Measurements from ENCODE around the gene LMNTD2.

LMNTD2 gene

GRCh38 chr11:516400-516799 lies 44.1 kb downstream of the LMNTD2 start:
- peaks cover 0 to 9% (median 3%) of the 10 kb centered on the region in 4 donors for H3K4me1 ChIP-seq
- TF ChIP-seq, protein P1, sequence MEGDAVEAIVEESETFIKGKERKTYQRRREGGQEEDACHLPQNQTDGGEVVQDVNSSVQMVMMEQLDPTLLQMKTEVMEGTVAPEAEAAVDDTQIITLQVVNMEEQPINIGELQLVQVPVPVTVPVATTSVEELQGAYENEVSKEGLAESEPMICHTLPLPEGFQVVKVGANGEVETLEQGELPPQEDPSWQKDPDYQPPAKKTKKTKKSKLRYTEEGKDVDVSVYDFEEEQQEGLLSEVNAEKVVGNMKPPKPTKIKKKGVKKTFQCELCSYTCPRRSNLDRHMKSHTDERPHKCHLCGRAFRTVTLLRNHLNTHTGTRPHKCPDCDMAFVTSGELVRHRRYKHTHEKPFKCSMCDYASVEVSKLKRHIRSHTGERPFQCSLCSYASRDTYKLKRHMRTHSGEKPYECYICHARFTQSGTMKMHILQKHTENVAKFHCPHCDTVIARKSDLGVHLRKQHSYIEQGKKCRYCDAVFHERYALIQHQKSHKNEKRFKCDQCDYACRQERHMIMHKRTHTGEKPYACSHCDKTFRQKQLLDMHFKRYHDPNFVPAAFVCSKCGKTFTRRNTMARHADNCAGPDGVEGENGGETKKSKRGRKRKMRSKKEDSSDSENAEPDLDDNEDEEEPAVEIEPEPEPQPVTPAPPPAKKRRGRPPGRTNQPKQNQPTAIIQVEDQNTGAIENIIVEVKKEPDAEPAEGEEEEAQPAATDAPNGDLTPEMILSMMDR (IDR thresholded peaks at IDR 0.05): no peak
- intact Hi-C loops (cut with DNase I; ENCODE audit: low total_unique reads): no loop called here
- H3K27me3 ChIP-seq: no peaks in the 10 kb centered on the region
- H3K4me3 ChIP-seq: no peak overlapping the region
- no peak overlapping the region for H3K27ac ChIP-seq
- peaks cover 0 to 9% (median 0%) of the 10 kb centered on the region in 3 donors for H3K9me3 ChIP-seq
- peaks cover 5 to 30% (median 13%) of the 10 kb centered on the region in 3 donors for H3K36me3 ChIP-seq
- no peak for DNase-seq

DNA sequence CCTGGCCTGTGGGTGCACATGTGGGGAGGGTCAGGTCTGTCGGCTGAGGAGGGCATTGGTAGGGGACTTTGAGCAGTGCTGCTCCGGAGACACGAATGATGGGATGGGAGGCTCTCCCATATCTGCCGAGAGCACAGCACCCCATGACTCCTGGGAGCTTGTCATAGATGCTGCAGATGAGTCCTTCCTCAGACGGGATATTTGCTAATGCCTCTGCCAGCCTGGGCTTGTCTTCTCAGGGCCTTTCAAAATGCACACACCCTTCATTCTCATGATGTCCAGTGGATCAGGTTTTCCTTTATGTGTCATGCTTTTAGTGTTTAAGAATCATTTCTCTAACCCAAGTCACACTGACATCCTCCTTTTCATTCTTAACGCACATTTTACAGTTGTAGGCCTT lies 45.4 kb downstream of the LMNTD2 start:
- intact Hi-C loops (cut with DNase I; ENCODE audit: low total_unique reads): no loop called here
- Histone ChIP-seq H3K27me3 (no peaks in the 10 kb centered on the region), H3K27ac (no peak overlapping the region), H3K36me3 (peaks cover 5 to 40% (median 22%) of the 10 kb centered on the region in 3 donors), H3K4me1 (peaks cover 0 to 9% (median 3%) of the 10 kb centered on the region in 4 donors), H3K4me3 (no peak overlapping the region), H3K9me3 (peaks cover 0 to 9% (median 0%) of the 10 kb centered on the region in 3 donors)
- DNase-seq: no peak
- TF ChIP-seq, protein P1 (IDR thresholded peaks at IDR 0.05): no peak

DNA sequence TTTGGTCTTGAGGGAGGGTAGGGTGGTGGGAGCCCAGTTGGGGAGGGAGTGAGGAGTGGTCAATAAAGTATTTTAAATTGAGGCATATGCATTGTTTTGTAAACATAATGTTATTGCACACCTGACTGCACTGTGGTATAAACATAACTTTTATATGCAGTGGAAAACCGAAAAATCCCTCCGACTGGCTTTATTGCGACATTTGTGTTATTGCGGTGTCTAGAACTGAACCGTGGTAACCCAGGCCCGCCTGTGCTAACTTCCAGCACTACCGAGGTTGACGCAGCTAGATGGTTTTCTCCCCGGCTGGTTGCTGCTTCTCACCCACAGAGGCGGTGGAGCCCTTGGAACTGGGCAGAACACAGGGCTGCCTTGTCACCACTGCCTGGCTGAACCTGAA lies 45.9 kb downstream of the LMNTD2 start:
- peaks cover 5 to 45% (median 26%) of the 10 kb centered on the region in 3 donors for H3K36me3 ChIP-seq
- no peak for DNase-seq
- peaks cover 0 to 9% (median 3%) of the 10 kb centered on the region in 4 donors for H3K4me1 ChIP-seq
- no peak overlapping the region for H3K4me3 ChIP-seq
- intact Hi-C loops (cut with DNase I; ENCODE audit: low total_unique reads): no loop called here
- peaks cover 0 to 9% (median 0%) of the 10 kb centered on the region in 3 donors for H3K9me3 ChIP-seq
- H3K27me3 ChIP-seq: no peaks in the 10 kb centered on the region
- TF ChIP-seq, protein P1 (IDR thresholded peaks at IDR 0.05): no peak
- H3K27ac ChIP-seq: no peak overlapping the region

DNA sequence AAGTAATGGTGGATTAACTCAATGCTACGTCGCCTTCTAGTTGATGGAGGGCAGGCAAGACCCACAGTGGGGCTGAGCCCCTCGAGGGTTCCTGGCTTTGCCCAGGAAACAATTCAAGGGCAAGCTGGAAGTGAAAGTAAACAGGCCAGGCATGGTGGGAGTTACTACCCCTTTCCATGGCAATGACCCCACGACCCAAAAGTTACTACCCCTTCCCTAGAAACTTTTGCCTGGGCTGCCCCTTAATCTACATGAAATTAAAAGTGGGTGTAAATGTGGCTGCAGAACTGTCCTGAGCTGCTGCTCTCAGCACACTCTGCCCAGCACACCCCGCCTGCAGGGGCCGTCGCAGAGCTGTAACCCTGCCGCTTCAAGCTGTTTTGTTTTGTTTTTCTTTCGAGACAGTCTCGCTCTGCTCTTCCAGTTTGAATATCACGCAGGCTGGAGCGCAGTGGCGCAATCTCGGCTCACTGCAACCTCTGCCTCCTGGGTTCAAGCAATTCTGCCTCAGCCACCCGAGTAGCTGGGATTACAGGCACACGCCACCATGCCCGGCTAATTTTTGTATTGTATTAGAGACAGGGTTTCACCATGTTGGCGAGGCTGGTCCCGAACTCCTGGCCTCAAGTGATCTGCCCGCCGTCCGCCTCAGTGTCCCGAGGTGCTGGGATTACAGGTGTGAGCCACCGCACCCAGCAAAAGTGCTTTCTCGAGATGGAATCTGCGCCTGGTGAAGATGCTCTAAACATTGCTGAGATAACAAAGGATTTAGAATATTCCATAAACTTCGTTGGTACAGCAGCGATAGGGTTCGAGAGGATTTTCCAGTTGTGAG lies 47.6 kb downstream of the LMNTD2 start:
- no peaks in the 10 kb centered on the region for H3K27me3 ChIP-seq
- peaks cover 0 to 9% (median 0%) of the 10 kb centered on the region in 3 donors for H3K9me3 ChIP-seq
- TF ChIP-seq, protein P1 (IDR thresholded peaks at IDR 0.05): no peak
- intact Hi-C loops (cut with DNase I; ENCODE audit: low total_unique reads): no loop called here
- H3K4me1 ChIP-seq: peaks cover 0 to 4% (median 2%) of the 10 kb centered on the region in 4 donors
- no peak for DNase-seq
- no peak overlapping the region for H3K27ac ChIP-seq
- H3K36me3 ChIP-seq: peaks cover 5 to 58% (median 26%) of the 10 kb centered on the region in 3 donors
- H3K4me3 ChIP-seq: no peak overlapping the region

DNA sequence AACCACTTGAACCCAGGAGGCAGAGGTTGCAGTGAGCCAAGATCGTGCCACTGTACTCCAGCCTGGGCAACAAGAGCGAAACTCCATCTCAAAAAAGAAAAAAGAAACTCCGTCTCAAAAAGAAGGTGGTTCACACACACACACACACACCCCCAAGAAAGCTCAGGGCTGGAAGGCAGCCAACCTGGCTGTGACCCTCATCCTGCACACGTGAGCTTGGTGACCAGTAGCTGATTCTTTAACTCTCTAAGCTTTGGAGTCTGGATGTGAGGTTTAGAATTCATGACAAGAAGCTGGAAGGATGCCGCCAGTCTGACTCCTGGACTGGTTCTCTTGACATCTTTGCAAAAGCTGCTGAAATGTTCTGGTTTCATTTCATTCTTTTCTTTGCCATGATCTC lies 51.6 kb downstream of the LMNTD2 start:
- H3K27me3 ChIP-seq: no peaks in the 10 kb centered on the region
- H3K4me1 ChIP-seq: peaks cover 5 to 30% (median 26%) of the 10 kb centered on the region in 4 donors
- intact Hi-C loops (cut with DNase I; ENCODE audit: low total_unique reads): no loop called here
- H3K27ac ChIP-seq: no peak overlapping the region
- DNase-seq: no peak
- no peaks in the 10 kb centered on the region for H3K9me3 ChIP-seq
- TF ChIP-seq, protein P1 (IDR thresholded peaks at IDR 0.05): no peak
- H3K4me3 ChIP-seq: no peak overlapping the region
- peaks cover 0 to 45% (median 22%) of the 10 kb centered on the region in 3 donors for H3K36me3 ChIP-seq

Data from tibial artery (tissue), 4 donors.